H1 (cell line): ENCODE measurements around the gene ZPBP2.
"Not testable (repeated sequence)": the region's sequence is repeated elsewhere in the genome, so short reads cannot be mapped to it uniquely, and the experiment has no call there.

ENCODE experiments used
- CBX5 ChIP-seq: fragments of 300-800, 300-1000 bp; sonication (generic); IDR thresholded peaks from 2 replicates; pipeline ENCODE4 v1.7.1; 2016; ENCODE audit warnings: antibody characterized with exemption, low read length, low read depth
- EGR1 ChIP-seq: IDR thresholded peaks from 2 replicates; pipeline ENCODE4 v1.6.1; 2011; ENCODE audit warnings: low read depth, low read length, borderline replicate concordance
- EZH2 ChIP-seq: fragments of 200-600 bp; sonication (generic); IDR thresholded peaks from 2 replicates; pipeline ENCODE4 v1.7.1; 2012; ENCODE audit warnings: low read depth, mild to moderate bottlenecking, moderate library complexity, low read length, inconsistent platforms; ENCODE audit not compliant: severe bottlenecking
- TCF12 ChIP-seq: IDR thresholded peaks from 2 replicates; pipeline ENCODE4 v1.6.1; 2011; ENCODE audit warnings: low read depth, mild to moderate bottlenecking, low read length
- TF ChIP-seq, protein P1 (sequence below), 3 experiments: IDR thresholded peaks; 1 replicate in 2 of 3; 2 replicates in 1 of 3; pipeline versions ENCODE4 v1.5.1 to v1.6.1; 2011; ENCODE audit warnings: low read length in 3 of 3, mild to moderate bottlenecking in 3 of 3, inconsistent platforms in 2 of 3, low read depth in 1 of 3, moderate library complexity in 1 of 3; ENCODE audit not compliant: insufficient read depth in 1 of 3; ENCODE audit errors: control extremely low read depth in 1 of 3

DNA sequence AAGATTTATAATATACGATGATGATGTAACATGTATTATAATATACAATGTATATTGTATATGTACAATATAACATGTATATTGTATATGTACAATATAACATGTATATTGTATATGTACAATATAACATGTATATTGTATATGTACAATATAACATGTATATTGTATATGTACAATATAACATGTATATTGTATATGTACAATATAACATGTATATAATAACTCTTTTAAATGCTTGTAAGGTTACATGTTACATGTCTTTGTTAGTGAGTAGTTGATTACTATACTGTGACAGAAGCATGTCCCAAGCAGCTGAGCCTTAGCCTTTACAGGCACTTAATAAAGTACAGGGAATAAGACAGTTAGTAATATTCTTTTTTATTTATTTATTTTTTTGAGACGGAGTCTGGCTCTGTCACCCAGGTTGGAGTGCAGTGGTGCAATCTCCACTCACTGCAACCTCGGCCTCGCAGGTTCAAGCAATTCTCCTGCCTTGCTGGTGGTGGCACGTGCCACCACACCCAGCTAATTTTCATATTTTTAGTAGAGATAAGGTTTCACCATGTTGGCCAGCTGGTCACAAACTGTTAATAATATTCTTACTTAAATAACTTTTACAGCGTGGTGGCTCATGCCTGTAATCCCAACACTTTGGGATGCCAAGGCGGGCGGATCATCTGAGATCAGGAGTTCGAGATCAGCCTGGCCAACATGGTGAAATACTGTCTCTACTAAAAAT is 11.9 kb upstream of the ZPBP2 start:
- not testable (repeated sequence) for TF ChIP-seq CBX5, EGR1, EZH2, TCF12
- TF ChIP-seq, protein P1, sequence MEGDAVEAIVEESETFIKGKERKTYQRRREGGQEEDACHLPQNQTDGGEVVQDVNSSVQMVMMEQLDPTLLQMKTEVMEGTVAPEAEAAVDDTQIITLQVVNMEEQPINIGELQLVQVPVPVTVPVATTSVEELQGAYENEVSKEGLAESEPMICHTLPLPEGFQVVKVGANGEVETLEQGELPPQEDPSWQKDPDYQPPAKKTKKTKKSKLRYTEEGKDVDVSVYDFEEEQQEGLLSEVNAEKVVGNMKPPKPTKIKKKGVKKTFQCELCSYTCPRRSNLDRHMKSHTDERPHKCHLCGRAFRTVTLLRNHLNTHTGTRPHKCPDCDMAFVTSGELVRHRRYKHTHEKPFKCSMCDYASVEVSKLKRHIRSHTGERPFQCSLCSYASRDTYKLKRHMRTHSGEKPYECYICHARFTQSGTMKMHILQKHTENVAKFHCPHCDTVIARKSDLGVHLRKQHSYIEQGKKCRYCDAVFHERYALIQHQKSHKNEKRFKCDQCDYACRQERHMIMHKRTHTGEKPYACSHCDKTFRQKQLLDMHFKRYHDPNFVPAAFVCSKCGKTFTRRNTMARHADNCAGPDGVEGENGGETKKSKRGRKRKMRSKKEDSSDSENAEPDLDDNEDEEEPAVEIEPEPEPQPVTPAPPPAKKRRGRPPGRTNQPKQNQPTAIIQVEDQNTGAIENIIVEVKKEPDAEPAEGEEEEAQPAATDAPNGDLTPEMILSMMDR (IDR thresholded peaks at IDR 0.05; ENCODE audit: control extremely low read depth in 1 of 3, insufficient read depth in 1 of 3, low read depth in 1 of 3, low read length in 3 of 3), result not testable (repeated sequence)
